Measurements from ENCODE around the gene FIGNL1. TPM values are rescaled to one million over a fixed set of nuclear protein-coding genes. Genes with fewer than 3 reads are reported as not detected.

The FIGNL1 gene
- total and polyA plus RNA-seq, 10 of the 15 experiments (the other 5 are each of a cell fraction or from before 2014, with no cell fraction given) = 11.5 to 37.4 (median 29.0) TPM

DNA sequence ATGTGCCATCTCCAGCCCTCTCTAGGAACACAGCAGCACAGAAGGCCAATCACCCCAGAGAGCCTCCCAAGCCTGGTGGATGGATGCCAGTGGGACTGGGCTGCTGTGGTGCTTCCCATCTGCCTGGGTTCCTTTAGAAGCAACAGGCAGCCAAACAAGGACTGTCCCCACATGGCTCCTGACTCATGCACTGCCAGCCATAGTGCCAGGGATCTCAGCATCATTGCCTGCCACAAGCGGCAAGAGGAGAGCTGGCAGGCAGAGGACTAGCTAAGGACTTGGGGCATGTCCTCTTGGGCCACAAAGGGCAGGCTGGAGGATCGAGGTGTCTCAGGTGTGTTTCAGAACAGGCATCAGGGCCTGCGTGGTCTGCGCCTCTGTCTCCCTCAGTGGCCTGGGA lies 23.4 kb upstream of the FIGNL1 start (continued):
- TF ChIP-seq, protein P1, sequence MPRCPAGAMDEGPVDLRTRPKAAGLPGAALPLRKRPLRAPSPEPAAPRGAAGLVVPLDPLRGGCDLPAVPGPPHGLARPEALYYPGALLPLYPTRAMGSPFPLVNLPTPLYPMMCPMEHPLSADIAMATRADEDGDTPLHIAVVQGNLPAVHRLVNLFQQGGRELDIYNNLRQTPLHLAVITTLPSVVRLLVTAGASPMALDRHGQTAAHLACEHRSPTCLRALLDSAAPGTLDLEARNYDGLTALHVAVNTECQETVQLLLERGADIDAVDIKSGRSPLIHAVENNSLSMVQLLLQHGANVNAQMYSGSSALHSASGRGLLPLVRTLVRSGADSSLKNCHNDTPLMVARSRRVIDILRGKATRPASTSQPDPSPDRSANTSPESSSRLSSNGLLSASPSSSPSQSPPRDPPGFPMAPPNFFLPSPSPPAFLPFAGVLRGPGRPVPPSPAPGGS (IDR thresholded peaks at IDR 0.05; ENCODE audit: borderline replicate concordance, insufficient read depth, low read depth, low read length, poor library complexity, severe bottlenecking) = no peak
- TF ChIP-seq IRF4 (IDR thresholded peaks at IDR 0.05; ENCODE audit: low read depth, low read length) (no peak), POLR2A (IDR thresholded peaks at IDR 0.05; ENCODE audit: low read depth, low read length) (no peak), ESRRA (IDR thresholded peaks at IDR 0.05; ENCODE audit: low read length) (no peak), RB1 (IDR thresholded peaks at IDR 0.05; ENCODE audit: borderline replicate concordance) (no peak), FOXK2 (IDR thresholded peaks at IDR 0.05) (no peak), POLR2AphosphoS5 (IDR thresholded peaks at IDR 0.05; ENCODE audit: low read length) (no peak)
- TF ChIP-seq, protein P2, sequence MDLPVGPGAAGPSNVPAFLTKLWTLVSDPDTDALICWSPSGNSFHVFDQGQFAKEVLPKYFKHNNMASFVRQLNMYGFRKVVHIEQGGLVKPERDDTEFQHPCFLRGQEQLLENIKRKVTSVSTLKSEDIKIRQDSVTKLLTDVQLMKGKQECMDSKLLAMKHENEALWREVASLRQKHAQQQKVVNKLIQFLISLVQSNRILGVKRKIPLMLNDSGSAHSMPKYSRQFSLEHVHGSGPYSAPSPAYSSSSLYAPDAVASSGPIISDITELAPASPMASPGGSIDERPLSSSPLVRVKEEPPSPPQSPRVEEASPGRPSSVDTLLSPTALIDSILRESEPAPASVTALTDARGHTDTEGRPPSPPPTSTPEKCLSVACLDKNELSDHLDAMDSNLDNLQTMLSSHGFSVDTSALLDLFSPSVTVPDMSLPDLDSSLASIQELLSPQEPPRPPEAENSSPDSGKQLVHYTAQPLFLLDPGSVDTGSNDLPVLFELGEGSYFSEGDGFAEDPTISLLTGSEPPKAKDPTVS (IDR thresholded peaks at IDR 0.05; ENCODE audit: low read depth, low read length) = no peak

DNA sequence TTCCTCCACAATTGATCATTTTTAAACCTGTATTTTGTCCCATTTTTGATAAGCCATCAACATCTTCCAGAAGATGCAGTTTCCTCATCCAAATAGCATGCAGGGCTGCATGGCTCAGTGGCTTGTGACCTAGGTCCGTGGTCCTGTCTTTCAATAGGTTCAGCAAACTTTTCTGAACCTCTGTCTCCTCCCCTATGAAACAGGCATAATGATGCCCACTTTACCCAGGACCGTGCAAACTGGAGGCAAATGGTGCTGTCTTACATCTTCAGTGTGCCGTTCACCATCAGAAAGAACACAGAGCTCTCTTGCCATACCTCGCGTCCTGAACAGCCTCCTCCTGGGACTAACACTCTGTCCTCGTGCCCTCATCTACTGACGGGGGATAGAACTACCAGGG lies 22.3 kb upstream of the FIGNL1 start:
- H3K79me2 ChIP-seq (ENCODE audit: control insufficient read depth, insufficient read depth, low read length) = no peaks in the 10 kb centered on the region
- DNase-seq (ENCODE audit: low read depth, low spot score) (no peak), ATAC-seq (no peak), FAIRE-seq (no peak)
- ChIA-PET SMC1A (ENCODE audit: uncharacterized antibody, unreplicated experiment) (no interaction called here), CTCF (no interaction called here), POLR2A (no interaction called here), RAD21 (ENCODE audit: unreplicated experiment) (no interaction called here)
- in situ Hi-C loops (cut with MboI) = no loop called here
- H2AFZ ChIP-seq (ENCODE audit: control insufficient read depth, low read depth, low read length) = no peak overlapping the region
- H3K27me3 ChIP-seq (replicated peaks in 1 of 2; ENCODE audit: control insufficient read depth in 2 of 2, insufficient read depth in 2 of 2, low read length in 1 of 2) = peaks cover 0 to 2% of the 10 kb centered on the region in 2 experiments; a peak in 3 of 4 replicates
- BruUV-seq (replicated peaks) = no TSS peak
- H3K9ac ChIP-seq (ENCODE audit: control insufficient read depth, insufficient read depth, low read length) = no peak overlapping the region
- WGBS (ENCODE audit: insufficient coverage, insufficient replicate concordance, low lambda C conversion rate, missing lambda C conversion rate) = 41% methylated on average over 7 of the region's 7 CpGs
- H3K4me2 ChIP-seq (ENCODE audit: control insufficient read depth, insufficient read depth) = no peak overlapping the region
- H3K4me1 ChIP-seq (ENCODE audit: control insufficient read depth, insufficient read depth, low read length) = no peaks in the 10 kb centered on the region
- no peak overlapping the region for H3K4me3 ChIP-seq
- intact Hi-C loops (cut with micrococcal nuclease; ENCODE audit: unreplicated experiment) = no loop called here
- H3K9me3 ChIP-seq (replicated peaks; ENCODE audit: control insufficient read depth, insufficient read depth, low read length) = no peaks in the 10 kb centered on the region
- no peaks in the 10 kb centered on the region for H3K36me3 ChIP-seq (ENCODE audit: control insufficient read depth in 2 of 2, insufficient read depth in 2 of 2, low read length in 1 of 2)
- H3K27ac ChIP-seq (ENCODE audit: control insufficient read depth, insufficient read depth) = no peak overlapping the region
- H4K20me1 ChIP-seq (ENCODE audit: control insufficient read depth, insufficient read depth) = no peaks in the 10 kb centered on the region
- TF ChIP-seq E2F4 (IDR thresholded peaks at IDR 0.05; ENCODE audit: low read depth, low read length) (no peak), NR2C2 (IDR thresholded peaks at IDR 0.05; ENCODE audit: borderline replicate concordance, control insufficient read depth, insufficient read length, low read depth) (no peak), IRF3 (IDR thresholded peaks at IDR 0.05) (no peak), ZNF384 (IDR thresholded peaks at IDR 0.05; ENCODE audit: borderline replicate concordance, low read depth, low read length) (no peak), SMAD1 (IDR thresholded peaks at IDR 0.05; ENCODE audit: low read depth, partially characterized antibody) (no peak), STAT1 (conservative IDR thresholded peaks at IDR 0.05) (no peak), MTA3 (IDR thresholded peaks at IDR 0.05; ENCODE audit: borderline replicate concordance, low read length) (no peak), RCOR1 (conservative IDR thresholded peaks at IDR 0.05; ENCODE audit: low read depth, low read length) (no peak), KAT2A (conservative IDR thresholded peaks at IDR 0.05; ENCODE audit: control insufficient read depth, low read depth, low read length) (no peak), USF2 (IDR thresholded peaks at IDR 0.05; ENCODE audit: borderline replicate concordance, low read depth, low read length) (no peak)
